HG02938 (cell line): Measurements from ENCODE around the gene MRM1.
"Not testable (repeated sequence)": the region's sequence is repeated elsewhere in the genome, so short reads cannot be mapped to it uniquely, and the experiment has no call there.

Experiments
- ATAC-seq: cut with Tn5 transposase; IDR thresholded peaks from one replicate; pipeline ENCODE4 v1.9.1; 2021; ENCODE audit warnings: mild to moderate bottlenecking, moderate library complexity; ENCODE audit not compliant: unreplicated experiment

MRM1 gene

GRCh38 chr17:36600465-36600864 is 918 bp upstream of the MRM1 start:
- no peak for ATAC-seq

DNA sequence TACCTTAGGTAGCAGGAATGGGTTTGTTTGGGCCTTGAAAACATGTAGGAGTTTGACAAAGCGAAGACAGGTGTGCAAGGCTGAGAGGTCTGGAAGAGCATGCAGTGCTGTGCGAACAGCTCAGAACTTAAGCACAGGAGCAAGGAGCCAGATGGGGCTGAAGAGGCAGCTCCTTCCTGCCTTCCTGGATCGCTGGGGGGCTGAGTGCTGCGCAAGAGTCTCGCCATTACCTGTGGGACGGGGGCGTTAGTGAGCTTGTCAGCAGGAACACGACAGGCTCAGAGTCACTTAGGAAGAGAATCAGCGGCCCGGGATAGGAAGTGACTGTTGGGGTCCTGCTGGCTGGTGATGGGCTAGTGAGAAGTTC is 464 bp upstream of the MRM1 start:
- no peak for ATAC-seq

- ATAC-seq: no peak
These were observed 806 bp downstream of the MRM1 start for GRCh38 chr17:36602030-36602748.

DNA sequence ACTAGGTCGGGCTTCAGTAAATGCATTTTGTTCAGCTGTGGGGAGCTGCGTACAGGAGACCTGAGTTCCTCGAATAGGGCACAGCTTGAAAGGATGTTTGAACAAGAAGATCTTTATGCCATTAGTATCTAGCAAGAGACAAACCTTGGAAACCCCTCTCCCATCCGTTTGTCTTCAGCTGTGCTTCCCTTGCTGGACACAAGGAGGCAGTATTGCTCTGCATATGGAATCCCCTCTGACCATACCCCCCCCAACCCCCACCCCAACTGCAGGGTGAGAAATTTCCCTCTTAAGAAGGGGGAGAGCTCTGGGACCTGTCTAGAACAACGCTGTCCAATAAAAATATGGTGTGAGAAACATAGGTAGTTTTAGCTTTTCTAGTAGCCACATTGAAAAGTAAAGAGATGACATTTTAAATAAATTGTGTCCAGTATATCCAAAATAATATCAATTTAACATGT is 1.6 kb downstream of the MRM1 start:
- no peak for ATAC-seq

GRCh38 chr17:36605028-36605427 is 3.6 kb downstream of the MRM1 start:
- ATAC-seq: not testable (repeated sequence)

GRCh38 chr17:36608280-36608679 is 6.9 kb downstream of the MRM1 start:
- ATAC-seq: no peak

- no peak for ATAC-seq
These were observed 7.6 kb downstream of the MRM1 start for GRCh38 chr17:36608794-36609497.

DNA sequence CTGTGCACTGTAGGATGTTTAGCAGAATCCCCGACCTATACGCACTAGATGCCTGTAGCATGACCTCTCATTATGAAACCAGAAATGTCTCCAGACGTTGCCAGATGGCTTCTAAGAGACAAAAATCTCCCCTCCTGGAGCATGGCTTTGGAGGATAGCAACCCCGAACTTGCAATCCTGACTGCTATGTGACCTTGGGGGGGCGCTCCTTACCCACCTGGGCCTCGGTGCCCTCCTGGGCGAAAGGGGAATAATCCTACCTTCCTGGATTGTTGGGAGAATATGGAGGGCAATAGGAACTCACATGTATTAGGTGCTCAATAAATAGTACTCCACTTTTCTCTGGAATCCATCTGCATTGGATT is 8.1 kb downstream of the MRM1 start:
- no peak for ATAC-seq

- no peak for ATAC-seq
These were observed 9.1 kb downstream of the MRM1 start for GRCh38 chr17:36610474-36610873.

GRCh38 chr17:36611345-36612072 is 10.1 kb downstream of the MRM1 start:
- ATAC-seq: no peak

DNA sequence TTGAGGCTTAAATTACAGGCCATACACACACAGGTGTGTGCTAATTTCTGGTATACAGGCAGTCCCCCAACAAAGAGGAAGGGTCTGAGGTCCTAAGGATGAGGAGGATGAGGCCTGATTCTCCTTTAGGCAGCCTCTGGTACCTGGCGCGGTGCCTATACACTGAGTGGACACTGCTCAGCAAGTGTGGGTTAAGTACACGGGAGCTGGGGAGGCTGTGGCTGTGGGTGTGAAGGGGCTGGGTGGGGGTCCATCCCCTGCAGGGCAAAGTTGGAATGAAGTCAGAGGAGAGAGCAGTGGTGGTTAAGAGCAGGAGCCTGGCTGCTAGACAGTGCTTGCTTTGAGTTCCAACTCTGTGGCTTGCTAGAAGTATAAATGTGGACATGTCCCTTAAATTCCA is 10.9 kb downstream of the MRM1 start:
- no peak for ATAC-seq

GRCh38 chr17:36613155-36613554 is 11.8 kb downstream of the MRM1 start:
- ATAC-seq: no peak

DNA sequence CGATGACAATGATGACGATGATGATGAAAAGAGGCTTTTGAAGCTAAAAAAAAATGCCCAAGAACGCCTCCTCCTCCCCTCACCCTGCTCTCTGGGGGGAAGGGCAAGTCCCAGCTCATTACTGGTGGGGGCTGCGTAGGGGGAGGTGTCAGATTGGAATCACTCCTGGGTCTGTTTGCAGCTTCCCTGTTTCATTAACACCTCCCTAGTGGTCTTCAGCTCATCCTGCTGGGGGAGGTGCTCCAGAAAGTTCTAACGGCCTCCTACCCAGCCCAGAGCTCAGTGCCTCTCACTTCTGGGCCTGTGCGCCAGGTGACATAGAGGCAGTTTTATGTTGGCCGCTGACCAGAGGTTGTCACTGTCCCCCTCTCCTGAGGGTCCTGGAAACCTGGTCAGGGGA is 12.7 kb downstream of the MRM1 start:
- no peak for ATAC-seq

GRCh38 chr17:36614933-36615332 is 13.6 kb downstream of the MRM1 start:
- ATAC-seq: no peak

GRCh38 chr17:36616061-36617029 is 15.0 kb downstream of the MRM1 start:
- ATAC-seq: no peak

DNA sequence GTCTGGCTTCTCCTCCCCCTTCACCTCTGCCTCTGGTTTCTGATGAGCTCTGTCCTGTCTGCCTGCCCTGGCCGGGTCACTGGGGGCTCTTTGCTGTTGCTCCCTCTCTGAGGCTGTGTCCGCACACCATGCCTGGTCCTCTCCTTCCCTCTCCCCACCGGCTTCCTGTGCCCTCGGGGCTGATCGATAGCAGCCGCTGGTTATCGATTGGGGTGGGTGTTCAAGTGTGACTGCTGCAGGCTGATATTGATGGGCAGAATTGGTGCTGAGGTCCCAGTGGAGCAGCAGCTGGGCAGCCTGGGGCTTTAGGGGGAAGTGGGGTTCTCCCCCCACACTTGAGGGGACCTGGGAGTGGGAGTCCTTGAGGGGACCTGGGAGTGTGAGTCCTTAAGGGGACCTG is 16.4 kb downstream of the MRM1 start:
- no peak for ATAC-seq

DNA sequence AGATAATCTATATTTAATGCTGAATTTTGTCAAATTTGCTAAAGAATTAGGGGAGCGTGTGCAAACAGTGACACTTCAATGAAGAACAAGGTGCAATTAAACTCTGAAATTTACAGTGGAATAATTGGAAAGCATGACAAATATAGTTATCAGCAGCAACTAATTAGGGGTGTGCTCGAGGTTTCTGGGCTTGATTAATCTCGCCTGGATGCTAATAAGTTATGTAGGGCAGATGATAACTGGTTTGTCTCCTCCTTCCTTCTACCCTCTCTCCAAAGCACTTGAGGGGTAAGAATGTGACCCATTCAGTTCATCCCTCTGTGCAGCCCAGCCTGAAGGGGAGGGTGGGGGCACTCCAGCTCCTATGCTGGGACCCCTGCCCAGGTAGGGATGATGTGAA is 21.9 kb downstream of the MRM1 start:
- ATAC-seq: no peak

GRCh38 chr17:36625188-36625587 is 23.8 kb downstream of the MRM1 start:
- ATAC-seq: no peak

- no peak for ATAC-seq
These were observed 25.7 kb downstream of the MRM1 start for GRCh38 chr17:36627101-36627500.

- ATAC-seq: no peak
These were observed 27.2 kb downstream of the MRM1 start for GRCh38 chr17:36628576-36628975.
